IMR-90 (cell line): Measurements from ENCODE around the gene ZBTB26.

Experiments used
- CTCF ChIP-seq: conservative IDR thresholded peaks from 2 replicates; pipeline ENCODE4 v1.5.1; 2012; ENCODE audit warnings: mild to moderate bottlenecking, low read depth, low read length, improper control_type of control experiment
- MAZ ChIP-seq: IDR thresholded peaks from 2 replicates; pipeline ENCODE4 v1.6.1; 2012; ENCODE audit warnings: low read depth, mild to moderate bottlenecking, low read length, improper control_type of control experiment, moderate library complexity, borderline replicate concordance
- POLR2A ChIP-seq: IDR thresholded peaks from 2 replicates; pipeline ENCODE4 v1.6.1; 2012; ENCODE audit warnings: mild to moderate bottlenecking, low read depth, low read length
- RAD21 ChIP-seq: IDR thresholded peaks from 2 replicates; pipeline ENCODE4 v1.6.1; 2012; ENCODE audit warnings: low read length, improper control_type of control experiment
- RCOR1 ChIP-seq: IDR thresholded peaks from 2 replicates; pipeline ENCODE4 v1.6.1; 2012; ENCODE audit warnings: mild to moderate bottlenecking, low read length, improper control_type of control experiment; ENCODE audit not compliant: insufficient replicate concordance
- SMC3 ChIP-seq: fragments of 150-350 bp; IDR thresholded peaks from 2 replicates; pipeline ENCODE4 v1.6.1; 2016; ENCODE audit warnings: low read depth, mild to moderate bottlenecking, antibody characterized with exemption, low read length, moderate library complexity

GRCh38 chr9:122904466-122904822 lies 26.9 kb downstream of the ZBTB26 start:
- no peak for TF ChIP-seq MAZ
- TF ChIP-seq RAD21 = no peak
- TF ChIP-seq CTCF = no peak
- no peak for TF ChIP-seq RCOR1
- TF ChIP-seq POLR2A = no peak
- TF ChIP-seq SMC3 = no peak
